K562 (cell line): Measurements from ENCODE around the gene DYNLT4. TPM values are rescaled to one million over a fixed set of nuclear protein-coding genes. Genes with fewer than 3 reads are reported as not detected.
A peak's percentile ranks its signal among the peaks of the same experiment; 100 is the strongest.

Source experiments
- ATF1 ChIP-seq, 2 experiments: fragments of 450-650 bp in 1 of 2; IDR thresholded peaks; 2 replicates each; pipeline ENCODE4 v1.6.1; 2016; ENCODE audit warnings: missing compliant biosample characterization in 1 of 2, missing genetic modification characterization in 1 of 2
- CTBP1 ChIP-seq: fragments of 450-650 bp; IDR thresholded peaks from 2 replicates; pipeline ENCODE4 v1.6.1; 2016; ENCODE audit warnings: borderline replicate concordance
- FIP1L1 ChIP-seq: fragments of 200-400 bp; formaldehyde crosslinking; IDR thresholded peaks from 2 replicates; pipeline ENCODE4 v1.6.1; 2018; ENCODE audit warnings: mild to moderate bottlenecking, low read depth, low read length; ENCODE audit not compliant: poor library complexity, severe bottlenecking
- FOXK1 ChIP-seq: sonication (generic); formaldehyde crosslinking; IDR thresholded peaks from 2 replicates; pipeline ENCODE4 v1.8.0; 2022; ENCODE audit warnings: missing genetic modification reagents, mild to moderate bottlenecking, borderline replicate concordance
- IFI16 ChIP-seq: fragments of 250-450 bp; sonication (Bioruptor Pico); IDR thresholded peaks from 2 replicates; pipeline ENCODE4 v2.1.2; 2022; ENCODE audit warnings: mild to moderate bottlenecking, inconsistent platforms
- MXI1 ChIP-seq: IDR thresholded peaks from 2 replicates; pipeline ENCODE4 v1.6.1; 2011; ENCODE audit warnings: low read depth, mild to moderate bottlenecking, improper control_type of control experiment, low read length
- NR4A1 ChIP-seq, 2 experiments: fragments of 250-450 bp in 1 of 2; fragments of 450-650 bp in 1 of 2; sonication (Bioruptor Pico) in 1 of 2; IDR thresholded peaks; 2 replicates each; pipeline versions ENCODE4 v1.4.0 to v1.6.1; 2016 to 2020; ENCODE audit warnings: mild to moderate bottlenecking in 2 of 2, missing compliant biosample characterization in 1 of 2, missing genetic modification characterization in 1 of 2, moderate library complexity in 1 of 2
- POLR2AphosphoS2 ChIP-seq: IDR thresholded peaks from 2 replicates; pipeline ENCODE4 v1.6.1; 2012; ENCODE audit warnings: low read length, improper control_type of control experiment
- RBBP5 ChIP-seq: fragments of 200-600 bp; sonication (generic); IDR thresholded peaks from 2 replicates; pipeline ENCODE4 v1.6.1; 2012; ENCODE audit warnings: borderline replicate concordance, mild to moderate bottlenecking, low read length, control low read depth, inconsistent platforms; ENCODE audit not compliant: insufficient read depth, poor library complexity, severe bottlenecking
- SMC3 ChIP-seq: conservative IDR thresholded peaks from 2 replicates; pipeline ENCODE4 v1.6.1; 2011; ENCODE audit warnings: low read depth, low read length, improper control_type of control experiment; ENCODE audit not compliant: insufficient read depth
- STAG1 ChIP-seq: sonication (generic); formaldehyde crosslinking; IDR thresholded peaks from 2 replicates; pipeline ENCODE4 v1.5.0; 2020; ENCODE audit warnings: missing genetic modification reagents, borderline replicate concordance
- TSC22D4 ChIP-seq: fragments of 450-650 bp; IDR thresholded peaks from 2 replicates; pipeline ENCODE4 v1.6.1; 2016; ENCODE audit warnings: missing genetic modification characterization, missing biosample characterization, control low read depth
- ZNF175 ChIP-seq: fragments of 200-800 bp; sonication (Bioruptor generic); IDR thresholded peaks from 2 replicates; pipeline ENCODE4 v1.6.1; 2016; ENCODE audit warnings: low read depth, mild to moderate bottlenecking, missing genetic modification characterization, missing compliant biosample characterization
- ZNF384 ChIP-seq: IDR thresholded peaks from 2 replicates; pipeline ENCODE4 v1.6.1; 2012; ENCODE audit warnings: low read depth, low read length, improper control_type of control experiment
- polyA plus RNA-seq, 8 experiments: library from polyadenylated mRNA; depleted of rRNA in 4 of 8; stranded (reverse) in 5 of 8; unstranded in 3 of 8; fragments of >200 nt; fragmentation: Nextera tagmentation in 2 of 8; fragmentation: Illumina TruSeq in 1 of 8; extraction: Ambion mirVana in 2 of 8; extraction: Trizol in 1 of 8; gene quantifications; 2 replicates each; pipeline versions ENCODE4 v1.2.1 to v1.2.3, GENCODE V29; 2011 to 2014; ENCODE audit warnings: inconsistent platforms in 1 of 8, missing spikeins in 1 of 8
- total RNA-seq, 7 experiments: library from RNA; depleted of rRNA in 6 of 7; stranded (reverse); fragments of >200 nt in 6 of 7; fragmentation: Illumina TruSeq in 2 of 7; extraction: Trizol in 2 of 7; gene quantifications; 2 replicates each; pipeline versions ENCODE4 v1.2.1 to v1.2.3, GENCODE V29; 2011 to 2021; ENCODE audit warnings: low replicate concordance in 1 of 7
- TF ChIP-seq, protein P1 (sequence below): fragments of 450-650 bp; IDR thresholded peaks from 2 replicates; pipeline ENCODE4 v1.6.1; 2018; ENCODE audit not compliant: partially characterized antibody
- TF ChIP-seq, protein P2 (sequence below), 3 experiments: fragments of 200-800 bp in 1 of 3; fragments of 250-450 bp in 1 of 3; fragments of 450-650 bp in 1 of 3; sonication (Bioruptor Pico) in 1 of 3; sonication (Bioruptor generic) in 1 of 3; formaldehyde crosslinking in 1 of 3; IDR thresholded peaks; 2 replicates each; pipeline versions ENCODE4 v1.6.1 to v1.8.0; 2016 to 2022; ENCODE audit warnings: mild to moderate bottlenecking in 2 of 3, missing genetic modification characterization in 2 of 3, missing compliant biosample characterization in 1 of 3, moderate library complexity in 1 of 3
- TF ChIP-seq, protein P3 (sequence below): fragments of 450-650 bp; IDR thresholded peaks from 2 replicates; pipeline ENCODE4 v1.6.1; 2016; ENCODE audit warnings: antibody characterized with exemption

The DYNLT4 gene
- total and polyA plus RNA-seq, 9 of the 15 experiments (the other 6 are each of a cell fraction or from before 2014, with no cell fraction given), result 0.29 to 0.73 TPM; not detected in 7

DNA sequence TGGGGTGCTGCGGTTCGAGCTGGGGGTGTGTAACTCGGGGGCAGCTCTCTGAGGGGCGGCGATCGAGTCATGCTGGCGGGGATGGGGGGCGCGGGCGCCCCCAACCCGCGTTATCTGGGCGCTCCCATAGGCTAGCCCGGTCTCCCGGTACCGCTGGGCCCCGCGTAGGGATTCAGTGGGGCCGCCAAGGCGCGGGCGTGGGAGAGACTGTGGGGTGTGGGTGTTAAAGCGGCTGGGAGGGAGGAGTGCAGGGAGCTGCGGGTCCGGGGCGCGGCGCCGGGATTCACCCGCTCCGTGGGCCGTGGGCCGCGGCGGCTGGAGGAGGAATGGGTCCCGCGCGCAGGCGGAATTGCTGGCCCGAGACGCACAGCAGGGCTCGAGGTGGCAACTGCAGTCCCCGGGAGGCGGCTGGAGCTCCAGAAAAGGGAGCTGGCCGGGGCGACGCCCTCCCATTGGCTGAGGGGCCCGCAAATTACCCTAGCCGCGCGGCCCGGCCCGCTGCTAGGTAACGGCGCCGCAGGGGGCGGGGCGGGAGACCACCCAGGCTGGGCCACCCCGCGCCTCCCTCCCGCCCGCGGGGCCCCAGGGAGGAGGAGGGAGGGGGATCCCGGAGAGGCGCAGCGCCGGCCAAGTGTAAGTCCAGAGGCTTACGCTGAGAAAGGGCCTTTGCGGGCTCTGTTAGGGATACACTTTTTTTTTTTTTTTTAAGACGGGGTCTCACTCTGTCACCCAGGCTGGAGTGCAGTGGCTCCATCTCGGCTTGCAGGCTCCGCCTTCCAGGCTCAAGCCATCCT, 35.9 kb upstream of the DYNLT4 start, which contains the start of gene PTCH2 (continued):
- TF ChIP-seq POLR2AphosphoS2, result no peak
- peak; percentile 72 for TF ChIP-seq RBBP5
- TF ChIP-seq, protein P1, sequence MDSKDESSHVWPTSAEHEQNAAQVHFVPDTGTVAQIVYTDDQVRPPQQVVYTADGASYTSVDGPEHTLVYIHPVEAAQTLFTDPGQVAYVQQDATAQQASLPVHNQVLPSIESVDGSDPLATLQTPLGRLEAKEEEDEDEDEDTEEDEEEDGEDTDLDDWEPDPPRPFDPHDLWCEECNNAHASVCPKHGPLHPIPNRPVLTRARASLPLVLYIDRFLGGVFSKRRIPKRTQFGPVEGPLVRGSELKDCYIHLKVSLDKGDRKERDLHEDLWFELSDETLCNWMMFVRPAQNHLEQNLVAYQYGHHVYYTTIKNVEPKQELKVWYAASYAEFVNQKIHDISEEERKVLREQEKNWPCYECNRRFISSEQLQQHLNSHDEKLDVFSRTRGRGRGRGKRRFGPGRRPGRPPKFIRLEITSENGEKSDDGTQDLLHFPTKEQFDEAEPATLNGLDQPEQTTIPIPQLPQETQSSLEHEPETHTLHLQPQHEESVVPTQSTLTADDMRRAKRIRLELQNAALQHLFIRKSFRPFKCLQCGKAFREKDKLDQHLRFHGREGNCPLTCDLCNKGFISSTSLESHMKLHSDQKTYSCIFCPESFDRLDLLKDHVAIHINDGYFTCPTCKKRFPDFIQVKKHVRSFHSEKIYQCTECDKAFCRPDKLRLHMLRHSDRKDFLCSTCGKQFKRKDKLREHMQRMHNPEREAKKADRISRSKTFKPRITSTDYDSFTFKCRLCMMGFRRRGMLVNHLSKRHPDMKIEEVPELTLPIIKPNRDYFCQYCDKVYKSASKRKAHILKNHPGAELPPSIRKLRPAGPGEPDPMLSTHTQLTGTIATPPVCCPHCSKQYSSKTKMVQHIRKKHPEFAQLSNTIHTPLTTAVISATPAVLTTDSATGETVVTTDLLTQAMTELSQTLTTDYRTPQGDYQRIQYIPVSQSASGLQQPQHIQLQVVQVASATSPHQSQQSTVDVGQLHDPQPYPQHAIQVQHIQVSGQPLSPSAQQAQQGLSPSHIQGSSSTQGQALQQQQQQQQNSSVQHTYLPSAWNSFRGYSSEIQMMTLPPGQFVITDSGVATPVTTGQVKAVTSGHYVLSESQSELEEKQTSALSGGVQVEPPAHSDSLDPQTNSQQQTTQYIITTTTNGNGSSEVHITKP, result no peak
- TF ChIP-seq FIP1L1, result peak; percentile 62
- peak; percentile 62 for TF ChIP-seq ZNF384
- TF ChIP-seq TSC22D4, result no peak
- TF ChIP-seq ATF1 (CRISPR knock-in tag; IDR thresholded peaks at IDR 0.05), result no peak
- TF ChIP-seq ATF1 (tag; IDR thresholded peaks at IDR 0.05), result no peak
- TF ChIP-seq IFI16 (CRISPR knock-in tag), result no peak
- TF ChIP-seq, protein P2, sequence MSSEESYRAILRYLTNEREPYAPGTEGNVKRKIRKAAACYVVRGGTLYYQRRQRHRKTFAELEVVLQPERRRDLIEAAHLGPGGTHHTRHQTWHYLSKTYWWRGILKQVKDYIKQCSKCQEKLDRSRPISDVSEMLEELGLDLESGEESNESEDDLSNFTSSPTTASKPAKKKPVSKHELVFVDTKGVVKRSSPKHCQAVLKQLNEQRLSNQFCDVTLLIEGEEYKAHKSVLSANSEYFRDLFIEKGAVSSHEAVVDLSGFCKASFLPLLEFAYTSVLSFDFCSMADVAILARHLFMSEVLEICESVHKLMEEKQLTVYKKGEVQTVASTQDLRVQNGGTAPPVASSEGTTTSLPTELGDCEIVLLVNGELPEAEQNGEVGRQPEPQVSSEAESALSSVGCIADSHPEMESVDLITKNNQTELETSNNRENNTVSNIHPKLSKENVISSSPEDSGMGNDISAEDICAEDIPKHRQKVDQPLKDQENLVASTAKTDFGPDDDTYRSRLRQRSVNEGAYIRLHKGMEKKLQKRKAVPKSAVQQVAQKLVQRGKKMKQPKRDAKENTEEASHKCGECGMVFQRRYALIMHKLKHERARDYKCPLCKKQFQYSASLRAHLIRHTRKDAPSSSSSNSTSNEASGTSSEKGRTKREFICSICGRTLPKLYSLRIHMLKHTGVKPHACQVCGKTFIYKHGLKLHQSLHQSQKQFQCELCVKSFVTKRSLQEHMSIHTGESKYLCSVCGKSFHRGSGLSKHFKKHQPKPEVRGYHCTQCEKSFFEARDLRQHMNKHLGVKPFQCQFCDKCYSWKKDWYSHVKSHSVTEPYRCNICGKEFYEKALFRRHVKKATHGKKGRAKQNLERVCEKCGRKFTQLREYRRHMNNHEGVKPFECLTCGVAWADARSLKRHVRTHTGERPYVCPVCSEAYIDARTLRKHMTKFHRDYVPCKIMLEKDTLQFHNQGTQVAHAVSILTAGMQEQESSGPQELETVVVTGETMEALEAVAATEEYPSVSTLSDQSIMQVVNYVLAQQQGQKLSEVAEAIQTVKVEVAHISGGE (CRISPR knock-in tag; IDR thresholded peaks at IDR 0.05), result no peak
- no peak for TF ChIP-seq ZNF175 (CRISPR knock-in tag)
- TF ChIP-seq, protein P3, sequence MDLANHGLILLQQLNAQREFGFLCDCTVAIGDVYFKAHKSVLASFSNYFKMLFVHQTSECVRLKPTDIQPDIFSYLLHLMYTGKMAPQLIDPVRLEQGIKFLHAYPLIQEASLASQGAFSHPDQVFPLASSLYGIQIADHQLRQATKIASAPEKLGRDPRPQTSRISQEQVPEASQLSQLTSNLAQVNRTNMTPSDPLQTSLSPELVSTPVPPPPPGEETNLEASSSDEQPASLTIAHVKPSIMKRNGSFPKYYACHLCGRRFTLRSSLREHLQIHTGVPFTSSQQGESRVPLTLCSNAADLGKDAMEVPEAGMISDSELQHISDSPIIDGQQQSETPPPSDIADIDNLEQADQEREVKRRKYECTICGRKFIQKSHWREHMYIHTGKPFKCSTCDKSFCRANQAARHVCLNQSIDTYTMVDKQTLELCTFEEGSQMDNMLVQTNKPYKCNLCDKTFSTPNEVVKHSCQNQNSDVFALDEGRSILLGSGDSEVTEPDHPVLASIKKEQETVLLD, result no peak
- TF ChIP-seq STAG1 (CRISPR knock-in tag), result no peak
- TF ChIP-seq SMC3, result no peak
- TF ChIP-seq MXI1, result no peak
- TF ChIP-seq FOXK1, result no peak
- no peak for TF ChIP-seq NR4A1 (CRISPR knock-in tag; IDR thresholded peaks at IDR 0.05)
- no peak for TF ChIP-seq NR4A1 (tag; IDR thresholded peaks at IDR 0.05)
- peak; percentile 36; the same call in 1 of the 2 replicates for TF ChIP-seq CTBP1
